HepG2 (cell line): ENCODE measurements around the gene DHX8. TPM values are rescaled to one million over a fixed set of nuclear protein-coding genes. Genes with fewer than 3 reads are reported as not detected.

Experiments used
- CCAR2 ChIP-seq: fragments of 200-400 bp; formaldehyde crosslinking; optimal IDR thresholded peaks from 2 replicates; pipeline ENCODE3; 2018; ENCODE audit warnings: low read depth, mild to moderate bottlenecking, low read length, moderate library complexity
- DNMT1 ChIP-seq: sonication (generic); formaldehyde crosslinking; IDR thresholded peaks from 2 replicates; pipeline ENCODE4 v1.5.1; 2020; ENCODE audit warnings: mild to moderate bottlenecking, missing genetic modification reagents
- HDAC6 ChIP-seq: fragments of 200-600 bp; sonication (generic); IDR thresholded peaks from 2 replicates; pipeline ENCODE4 v1.7.0; 2017; ENCODE audit warnings: mild to moderate bottlenecking, antibody characterized with exemption, low read length, low read depth
- KLF6 ChIP-seq: IDR thresholded peaks from 2 replicates; pipeline ENCODE4 v1.8.0; 2016; ENCODE audit warnings: missing biosample characterization, missing genetic modification reagents
- MBNL3 ChIP-seq: fragments of 250-450 bp; sonication (Bioruptor Pico); conservative IDR thresholded peaks from 2 replicates; pipeline ENCODE4 v1.8.0; 2022; ENCODE audit warnings: mild to moderate bottlenecking, inconsistent platforms
- MXI1 ChIP-seq: IDR thresholded peaks from 3 replicates; pipeline ENCODE4 v1.6.1; 2012; ENCODE audit warnings: low read depth, low read length, inconsistent platforms, borderline replicate concordance
- RORA ChIP-seq: sonication (generic); formaldehyde crosslinking; IDR thresholded peaks from 2 replicates; pipeline ENCODE4 v1.5.0; 2020; ENCODE audit warnings: mild to moderate bottlenecking, missing genetic modification reagents, moderate library complexity
- SIN3B ChIP-seq: fragments of 150-350 bp; IDR thresholded peaks from 2 replicates; pipeline ENCODE4 v1.6.1; 2014; ENCODE audit warnings: low read length
- SOX5 ChIP-seq: IDR thresholded peaks from 2 replicates; pipeline ENCODE4 v1.6.1; 2016; ENCODE audit warnings: borderline replicate concordance
- TARDBP ChIP-seq: sonication (generic); formaldehyde crosslinking; IDR thresholded peaks from 2 replicates; pipeline ENCODE4 v1.8.0; 2022; ENCODE audit warnings: mild to moderate bottlenecking, missing genetic modification reagents
- TCF7 ChIP-seq: sonication (generic); IDR thresholded peaks from 2 replicates; pipeline ENCODE4 v1.6.1; 2016; ENCODE audit warnings: antibody characterized with exemption, low read depth
- XBP1 ChIP-seq: sonication (generic); formaldehyde crosslinking; IDR thresholded peaks from 2 replicates; pipeline ENCODE4 v1.5.0; 2020; ENCODE audit warnings: missing genetic modification reagents
- ZBTB3 ChIP-seq: sonication (generic); formaldehyde crosslinking; IDR thresholded peaks from 2 replicates; pipeline ENCODE4 v1.4.0; 2020; ENCODE audit warnings: low read depth, mild to moderate bottlenecking, moderate library complexity, missing genetic modification reagents, borderline replicate concordance
- ZFP90 ChIP-seq: sonication (generic); formaldehyde crosslinking; IDR thresholded peaks from 2 replicates; pipeline ENCODE4 v1.8.0; 2022; ENCODE audit warnings: missing genetic modification reagents, mild to moderate bottlenecking, inconsistent platforms, borderline replicate concordance
- ZNF101 ChIP-seq: sonication (generic); formaldehyde crosslinking; IDR thresholded peaks from 2 replicates; pipeline ENCODE4 v1.4.0; 2020; ENCODE audit warnings: mild to moderate bottlenecking, low read depth, missing genetic modification reagents, borderline replicate concordance
- ZNF367 ChIP-seq: sonication (generic); formaldehyde crosslinking; IDR thresholded peaks from 2 replicates; pipeline ENCODE4 v1.4.0; 2020; ENCODE audit warnings: missing genetic modification reagents, borderline replicate concordance
- ZNF383 ChIP-seq: sonication (generic); formaldehyde crosslinking; IDR thresholded peaks from 2 replicates; pipeline ENCODE4 v1.4.0; 2020; ENCODE audit warnings: missing genetic modification reagents, mild to moderate bottlenecking, borderline replicate concordance
- ZNF441 ChIP-seq: sonication (generic); formaldehyde crosslinking; IDR thresholded peaks from 2 replicates; pipeline ENCODE4 v1.7.0; 2021; ENCODE audit warnings: missing genetic modification reagents, borderline replicate concordance
- ZNF572 ChIP-seq: sonication (generic); formaldehyde crosslinking; IDR thresholded peaks from 2 replicates; pipeline ENCODE4 v1.5.1; 2020; ENCODE audit warnings: mild to moderate bottlenecking, missing genetic modification reagents
- ZNF577 ChIP-seq: sonication (generic); formaldehyde crosslinking; IDR thresholded peaks from 2 replicates; pipeline ENCODE4 v1.4.0; 2020; ENCODE audit warnings: mild to moderate bottlenecking, low read depth, missing genetic modification reagents, borderline replicate concordance
- ZNF841 ChIP-seq: sonication (generic); formaldehyde crosslinking; IDR thresholded peaks from 2 replicates; pipeline ENCODE4 v1.8.1; 2023; ENCODE audit warnings: missing genetic modification reagents, borderline replicate concordance
- ZSCAN21 ChIP-seq: sonication (generic); formaldehyde crosslinking; IDR thresholded peaks from 2 replicates; pipeline ENCODE4 v1.8.0; 2022; ENCODE audit warnings: mild to moderate bottlenecking, missing genetic modification reagents, moderate library complexity, borderline replicate concordance
- polyA plus RNA-seq, 8 experiments: library from polyadenylated mRNA; depleted of rRNA in 3 of 8; stranded (reverse) in 7 of 8; unstranded in 1 of 8; fragments of >200 nt; fragmentation: Illumina TruSeq in 4 of 8; extraction: Trizol in 4 of 8; gene quantifications; 2 replicates each; pipeline versions ENCODE4 v1.2.1 to v1.2.3, GENCODE V29; 2011 to 2016; ENCODE audit warnings: low read depth in 4 of 8, missing spikeins in 1 of 8, mixed read lengths in 1 of 8; ENCODE audit not compliant: insufficient read depth in 1 of 8
- total RNA-seq, 5 experiments: library from RNA; depleted of rRNA; stranded (reverse); fragments of >200 nt; fragmentation: Illumina TruSeq; extraction: Trizol; gene quantifications; 2 replicates each; pipeline ENCODE4 v1.2.3, GENCODE V29; 2016; ENCODE audit warnings: low read depth in 1 of 5
- TF ChIP-seq, protein P1 (sequence below): sonication (generic); formaldehyde crosslinking; IDR thresholded peaks from 2 replicates; pipeline ENCODE4 v1.8.1; 2023; ENCODE audit warnings: missing genetic modification reagents, inconsistent platforms, borderline replicate concordance
- TF ChIP-seq, protein P2 (sequence below): sonication (generic); formaldehyde crosslinking; IDR thresholded peaks from 2 replicates; pipeline ENCODE4 v1.8.0; 2022; ENCODE audit warnings: missing genetic modification reagents, mild to moderate bottlenecking, inconsistent platforms, borderline replicate concordance
- TF ChIP-seq, protein P3 (sequence below): sonication (generic); formaldehyde crosslinking; IDR thresholded peaks from 2 replicates; pipeline ENCODE4 v1.4.0; 2020; ENCODE audit warnings: mild to moderate bottlenecking, missing genetic modification reagents

DHX8 gene
- total and polyA plus RNA-seq, 2 of the 13 experiments (the other 11 are each of a cell fraction or from before 2014, with no cell fraction given): 24.8 to 48.9 TPM

DNA sequence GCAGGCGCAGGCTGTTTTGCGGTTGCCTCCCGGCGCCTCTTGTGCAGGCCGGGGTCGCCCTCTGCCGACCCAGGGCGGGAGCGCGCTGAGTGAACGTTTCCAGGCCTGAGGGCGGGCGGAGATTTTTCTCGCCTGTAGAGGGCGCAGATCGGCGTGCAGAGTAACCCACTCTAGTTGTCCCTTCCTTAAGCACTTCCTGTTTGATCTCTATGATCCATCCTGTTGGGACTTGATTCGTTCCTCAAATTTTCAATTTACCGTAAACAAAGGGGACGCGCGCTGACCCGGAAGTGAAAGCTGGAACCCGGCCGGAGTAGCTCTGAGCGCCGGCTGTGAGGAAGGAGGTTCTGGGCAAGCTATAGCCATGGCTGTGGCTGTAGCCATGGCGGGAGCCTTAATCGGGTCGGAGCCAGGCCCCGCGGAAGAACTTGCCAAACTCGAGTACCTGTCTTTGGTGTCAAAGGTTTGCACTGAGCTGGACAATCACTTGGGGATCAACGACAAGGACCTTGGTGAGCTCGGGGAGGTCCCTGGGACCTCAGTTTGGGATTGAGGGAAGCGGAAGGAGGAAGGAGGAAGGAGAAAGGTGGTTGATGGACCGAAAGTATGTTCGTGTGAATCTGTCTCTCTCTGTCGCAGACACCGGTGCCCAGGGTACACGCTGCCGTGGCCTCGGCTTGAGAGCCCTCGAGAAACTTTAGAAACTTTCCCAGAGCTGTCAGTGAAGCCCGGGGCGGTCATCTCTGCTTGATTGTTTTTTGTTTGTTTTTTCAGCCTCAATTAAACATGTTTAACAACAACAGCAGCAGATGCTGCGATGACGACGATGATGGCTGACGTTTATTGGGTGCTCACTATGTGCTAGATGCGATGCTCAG is at the start of gene DHX8 (continued):
- TF ChIP-seq ZNF383 (no peak; the same call in 1 of the 2 replicates), ZNF441 (CRISPR knock-in tag) (peak; percentile 78; the same call in 1 of the 2 replicates), DNMT1 (CRISPR knock-in tag) (peak; percentile 33; the same call in 1 of the 2 replicates), ZSCAN21 (CRISPR knock-in tag) (0 out of 2 replicates have a peak, but pooled peaks have one; percentile 47), RORA (CRISPR knock-in tag) (no peak), ZNF841 (no peak), ZNF101 (CRISPR knock-in tag) (no peak), XBP1 (0 out of 2 replicates have a peak, but pooled peaks have one; percentile 28), CCAR2 (no peak), TCF7 (peak; percentile 38; the same call in 1 of the 2 replicates), MXI1 (peak; percentile 93), TARDBP (CRISPR knock-in tag) (peak; percentile 100), ZNF572 (CRISPR knock-in tag) (peak; percentile 63), ZNF367 (CRISPR knock-in tag) (no peak), MBNL3 (no peak), KLF6 (CRISPR knock-in tag) (peak; percentile 52; the same call in 1 of the 2 replicates), ZFP90 (peak; percentile 98), HDAC6 (no peak), SOX5 (CRISPR knock-in tag) (peak; percentile 93), ZBTB3 (peak; percentile 78), ZNF577 (no peak), SIN3B (peak; percentile 84)
- TF ChIP-seq, protein P1, sequence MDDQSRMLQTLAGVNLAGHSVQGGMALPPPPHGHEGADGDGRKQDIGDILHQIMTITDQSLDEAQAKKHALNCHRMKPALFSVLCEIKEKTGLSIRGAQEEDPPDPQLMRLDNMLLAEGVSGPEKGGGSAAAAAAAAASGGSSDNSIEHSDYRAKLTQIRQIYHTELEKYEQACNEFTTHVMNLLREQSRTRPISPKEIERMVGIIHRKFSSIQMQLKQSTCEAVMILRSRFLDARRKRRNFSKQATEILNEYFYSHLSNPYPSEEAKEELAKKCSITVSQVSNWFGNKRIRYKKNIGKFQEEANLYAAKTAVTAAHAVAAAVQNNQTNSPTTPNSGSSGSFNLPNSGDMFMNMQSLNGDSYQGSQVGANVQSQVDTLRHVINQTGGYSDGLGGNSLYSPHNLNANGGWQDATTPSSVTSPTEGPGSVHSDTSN: peak; percentile 31; the same call in 1 of the 2 replicates
- TF ChIP-seq, protein P2, sequence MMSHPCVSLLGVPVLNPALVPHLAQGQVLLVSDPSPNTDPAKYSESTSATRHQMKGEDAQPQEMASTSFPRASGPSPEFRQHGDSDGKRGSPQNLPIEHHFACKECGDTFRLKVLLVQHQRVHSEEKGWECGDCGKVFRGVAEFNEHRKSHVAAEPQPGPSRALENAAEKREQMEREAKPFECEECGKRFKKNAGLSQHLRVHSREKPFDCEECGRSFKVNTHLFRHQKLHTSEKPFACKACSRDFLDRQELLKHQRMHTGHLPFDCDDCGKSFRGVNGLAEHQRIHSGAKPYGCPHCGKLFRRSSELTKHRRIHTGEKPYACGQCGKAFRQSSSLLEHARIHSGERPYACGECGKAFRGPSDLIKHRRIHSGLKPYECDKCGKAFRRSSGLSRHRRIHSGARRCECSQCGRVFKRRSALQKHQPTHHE (CRISPR knock-in tag): peak; percentile 91; the same call in 1 of the 2 replicates
- TF ChIP-seq, protein P3, sequence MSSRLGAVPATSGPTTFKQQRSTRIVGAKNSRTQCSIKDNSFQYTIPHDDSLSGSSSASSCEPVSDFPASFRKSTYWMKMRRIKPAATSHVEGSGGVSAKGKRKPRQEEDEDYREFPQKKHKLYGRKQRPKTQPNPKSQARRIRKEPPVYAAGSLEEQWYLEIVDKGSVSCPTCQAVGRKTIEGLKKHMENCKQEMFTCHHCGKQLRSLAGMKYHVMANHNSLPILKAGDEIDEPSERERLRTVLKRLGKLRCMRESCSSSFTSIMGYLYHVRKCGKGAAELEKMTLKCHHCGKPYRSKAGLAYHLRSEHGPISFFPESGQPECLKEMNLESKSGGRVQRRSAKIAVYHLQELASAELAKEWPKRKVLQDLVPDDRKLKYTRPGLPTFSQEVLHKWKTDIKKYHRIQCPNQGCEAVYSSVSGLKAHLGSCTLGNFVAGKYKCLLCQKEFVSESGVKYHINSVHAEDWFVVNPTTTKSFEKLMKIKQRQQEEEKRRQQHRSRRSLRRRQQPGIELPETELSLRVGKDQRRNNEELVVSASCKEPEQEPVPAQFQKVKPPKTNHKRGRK (CRISPR knock-in tag): no peak
